Midbrain (tissue), 1 donor: ENCODE data around the gene TRIM50.
"Not testable (repeated sequence)": the region's sequence is repeated elsewhere in the genome, so short reads cannot be mapped to it uniquely, and the experiment has no call there.

Experiments used
- DNase-seq: peaks from one replicate; lab custom pipeline; 2025; lab: John Stamatoyannopoulos, UW

Gene TRIM50

DNA sequence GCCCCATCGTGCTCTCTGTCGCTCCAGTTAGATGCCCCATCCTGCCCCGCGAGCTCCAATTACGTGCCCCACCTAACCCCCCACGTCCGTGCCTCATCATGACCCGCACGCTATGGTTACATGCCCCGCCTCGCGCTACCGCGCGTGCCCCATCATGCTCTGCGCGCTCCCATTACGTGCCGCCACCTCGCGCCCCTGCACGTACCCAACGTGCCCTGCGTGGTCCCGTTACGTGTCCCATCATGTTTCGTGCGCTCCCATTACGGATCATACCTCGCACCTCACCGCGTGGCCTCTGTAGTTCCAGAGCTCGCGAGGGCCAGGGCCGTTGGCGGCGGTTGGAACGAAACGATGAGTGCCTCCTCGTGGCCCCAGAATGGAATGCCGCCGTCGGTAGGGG lies at the start of gene TRIM50, which contains the start of gene FKBP6:
TSS of gene TRIM50 (minus strand) at position 161 of the 400 bp plus-strand sequence. CDS start 3,295 bp downstream, outside the sequence.
TSS of gene FKBP6 (plus strand) at position 240 of the 400 bp plus-strand sequence. CDS start 268 bp downstream, outside the sequence.
- not testable (repeated sequence) for DNase-seq

DNA sequence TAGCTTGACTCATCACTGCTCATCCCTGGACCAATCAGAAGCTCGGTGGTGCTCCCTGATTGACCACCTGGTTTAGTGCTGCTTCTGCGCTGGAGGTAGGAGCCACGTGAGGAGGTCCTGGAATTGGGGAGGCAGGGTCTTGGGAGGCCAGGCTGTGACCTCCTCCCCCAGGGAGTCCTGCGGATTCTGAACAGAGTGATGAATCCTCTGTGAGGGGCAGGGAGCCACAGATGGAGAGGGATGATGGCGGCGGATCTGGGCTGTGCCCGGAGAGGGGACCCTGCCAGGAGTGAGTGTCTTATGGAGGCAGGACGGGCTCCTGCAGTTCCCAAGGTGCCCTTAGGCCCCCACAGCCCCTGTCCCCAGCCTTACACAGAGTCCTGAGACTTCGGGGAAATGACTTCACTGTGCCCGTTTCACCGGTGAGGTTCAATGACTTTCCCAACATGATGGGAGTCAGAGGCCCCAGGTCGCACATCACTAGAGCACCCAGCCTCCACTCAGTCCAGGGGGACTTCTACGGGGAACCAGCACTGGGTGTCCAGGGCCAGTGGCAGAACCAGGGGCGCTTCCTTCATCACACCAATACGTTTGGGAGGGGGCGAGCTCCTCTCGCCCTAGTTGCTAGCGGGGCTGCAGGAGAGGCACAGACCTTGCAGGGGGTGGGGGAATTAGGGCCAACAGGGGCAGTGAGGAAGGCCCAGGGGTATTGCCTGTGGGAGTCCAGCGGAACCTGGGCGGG lies 49.0 kb upstream of the TRIM50 start:
- DNase-seq: no peak

DNA sequence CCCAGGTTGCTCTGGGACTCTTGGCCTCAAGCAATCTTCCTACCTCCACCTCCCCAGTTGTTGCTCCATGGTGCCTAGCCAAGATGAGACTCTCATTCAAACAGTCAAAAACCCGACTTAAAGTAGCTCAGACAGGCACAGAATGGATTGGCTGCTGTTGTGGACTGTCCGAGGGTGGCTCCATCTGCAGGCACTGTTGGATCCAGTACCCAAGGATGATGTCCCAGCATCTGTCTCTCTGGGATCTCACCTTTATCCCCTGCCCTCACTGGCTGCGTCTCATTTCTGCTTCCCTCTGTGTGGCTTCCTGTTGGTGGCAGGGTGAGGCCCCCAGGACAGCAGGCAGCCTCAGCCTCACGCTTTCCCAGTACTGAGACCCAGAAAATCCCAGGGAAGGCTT lies 48.4 kb upstream of the TRIM50 start:
- not testable (repeated sequence) for DNase-seq

DNA sequence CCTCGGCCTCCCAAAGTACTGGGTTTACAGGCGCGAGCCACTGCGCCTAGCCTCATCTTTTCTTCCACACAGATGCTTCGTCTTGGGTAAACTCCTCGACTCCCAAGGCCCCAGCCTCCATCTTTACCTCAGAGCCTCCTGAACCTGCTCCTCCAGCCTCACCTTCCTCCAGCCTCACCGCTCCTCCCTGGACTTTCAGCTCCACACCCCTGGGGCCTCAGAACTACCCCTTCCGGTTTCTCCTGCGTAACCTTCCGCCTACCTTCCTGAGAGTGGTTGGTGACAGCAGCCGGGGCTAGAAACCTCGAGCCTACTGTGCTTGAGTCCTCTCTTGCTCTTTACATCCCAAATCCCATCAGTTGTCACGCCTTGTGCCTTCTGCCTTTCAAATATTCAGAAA lies 45.9 kb upstream of the TRIM50 start:
- DNase-seq: no peak

GRCh38 chr7:73369622-73370021 lies 41.7 kb upstream of the TRIM50 start:
- no peak for DNase-seq

DNA sequence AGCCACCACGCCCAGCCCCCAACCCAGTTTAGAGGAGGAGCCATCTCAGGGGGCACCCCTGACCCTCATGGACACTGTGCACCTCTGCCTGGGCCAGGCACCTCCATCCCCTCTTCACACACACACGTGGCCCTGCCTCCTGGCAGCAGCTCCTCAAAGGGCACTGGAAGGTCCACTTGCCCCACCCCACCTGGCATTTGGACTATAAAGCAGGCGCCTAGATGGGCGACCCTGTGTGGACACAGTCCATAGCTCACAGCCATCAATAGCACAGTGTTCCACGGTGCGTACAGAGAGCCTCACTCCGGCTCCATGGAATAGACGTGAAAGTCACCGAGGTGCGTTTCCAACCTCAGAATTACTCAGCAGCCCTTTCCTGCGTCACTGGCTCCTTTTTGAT lies 41.1 kb upstream of the TRIM50 start:
- no peak for DNase-seq

GRCh38 chr7:73366990-73367389 lies 39.1 kb upstream of the TRIM50 start:
- DNase-seq: no peak

DNA sequence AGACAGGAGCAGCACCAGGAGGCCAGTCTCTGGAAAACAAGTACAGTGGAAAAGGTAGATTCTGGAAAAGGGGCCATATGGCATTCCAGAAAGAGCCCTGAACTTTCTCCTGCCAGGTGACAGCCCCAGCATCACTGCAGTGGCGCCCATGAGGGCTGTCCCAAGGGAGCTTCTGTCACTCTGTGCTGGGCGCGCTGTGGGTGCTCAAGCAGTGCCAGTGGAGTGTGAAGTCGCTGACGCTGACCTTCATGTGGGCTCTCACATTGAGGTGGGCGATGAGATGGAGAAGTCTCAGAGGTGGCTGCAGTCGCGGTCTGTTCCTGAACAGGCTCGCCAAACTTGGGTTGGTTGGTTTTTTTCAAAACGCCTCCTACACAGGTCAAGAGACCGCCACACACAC lies 38.2 kb upstream of the TRIM50 start:
- DNase-seq: no peak

DNA sequence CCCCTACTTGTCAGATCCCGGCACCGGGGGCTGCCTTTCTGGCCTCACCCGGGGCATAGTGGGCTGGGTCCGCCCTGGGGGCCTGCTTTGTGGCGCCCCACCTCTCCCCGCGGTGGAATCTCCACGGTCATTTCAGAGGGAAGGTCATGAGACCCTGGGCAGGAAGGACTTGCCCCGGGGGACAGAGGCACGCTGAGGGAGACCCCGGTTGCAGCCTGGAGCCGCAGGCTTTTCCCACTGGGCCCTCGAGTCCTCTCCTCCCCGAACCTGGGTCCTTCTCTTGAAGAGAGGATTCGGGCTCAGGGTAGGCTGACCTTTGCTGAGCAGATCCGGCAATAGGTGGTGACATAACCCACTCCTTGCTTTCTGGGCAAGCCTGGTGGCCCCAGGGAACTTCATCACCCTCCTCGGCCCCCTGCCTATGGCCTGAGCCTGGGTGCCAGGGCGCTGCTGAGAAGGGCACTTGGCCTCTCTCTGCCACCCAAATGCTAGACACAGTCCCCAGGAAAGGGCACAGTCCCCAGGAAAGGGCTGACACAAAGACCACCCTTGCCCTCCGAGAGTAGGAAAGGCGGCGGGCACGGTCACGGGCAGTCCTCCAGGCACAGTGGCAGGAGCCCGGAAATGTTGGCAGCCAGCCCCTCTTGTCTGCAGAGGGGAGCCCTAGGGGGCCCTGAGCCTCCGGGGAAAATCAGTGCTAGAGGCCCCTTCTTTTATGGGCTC lies 36.3 kb upstream of the TRIM50 start:
- DNase-seq: no peak

DNA sequence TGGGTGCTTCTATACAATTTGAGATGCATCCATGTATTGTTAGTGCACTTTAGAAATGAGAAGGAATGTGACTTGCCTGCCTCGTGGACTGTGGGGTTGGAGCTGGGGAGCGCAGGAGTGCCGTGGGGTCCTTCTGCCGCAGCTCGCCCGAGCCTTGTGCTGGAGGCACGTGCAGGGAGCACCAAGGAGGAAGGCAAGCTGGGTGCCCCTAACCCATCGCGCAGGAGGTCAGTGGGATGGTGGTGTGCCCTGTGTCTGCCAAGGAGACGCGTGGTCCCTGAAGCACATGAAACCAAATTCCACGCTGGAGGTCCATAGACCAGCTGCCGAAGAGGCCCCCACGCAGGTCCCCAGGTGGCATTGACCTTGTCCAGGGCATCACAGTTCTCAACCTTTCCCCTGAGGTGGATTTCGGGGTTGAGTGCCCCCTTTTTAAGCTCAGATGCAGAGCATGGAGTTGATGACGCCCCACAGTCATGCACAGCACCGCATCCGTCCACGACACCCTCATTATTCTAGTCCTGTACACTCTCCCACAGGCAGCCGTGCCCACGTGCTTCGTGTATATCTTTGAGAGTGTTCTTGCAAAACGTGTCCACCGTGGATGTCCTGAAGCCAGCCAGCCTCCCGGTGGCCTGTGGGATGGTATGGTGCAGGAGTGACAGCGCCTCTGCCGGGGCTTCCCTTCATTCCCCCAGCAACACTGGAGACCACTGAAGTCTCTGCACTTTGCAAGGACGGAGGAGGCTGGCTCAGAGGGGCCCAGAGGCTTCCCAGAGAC lies 35.5 kb upstream of the TRIM50 start:
- DNase-seq: no peak

GRCh38 chr7:73360590-73360989 lies 32.7 kb upstream of the TRIM50 start:
- not testable (repeated sequence) for DNase-seq

GRCh38 chr7:73359746-73360375 lies 32.0 kb upstream of the TRIM50 start:
- no peak for DNase-seq

DNA sequence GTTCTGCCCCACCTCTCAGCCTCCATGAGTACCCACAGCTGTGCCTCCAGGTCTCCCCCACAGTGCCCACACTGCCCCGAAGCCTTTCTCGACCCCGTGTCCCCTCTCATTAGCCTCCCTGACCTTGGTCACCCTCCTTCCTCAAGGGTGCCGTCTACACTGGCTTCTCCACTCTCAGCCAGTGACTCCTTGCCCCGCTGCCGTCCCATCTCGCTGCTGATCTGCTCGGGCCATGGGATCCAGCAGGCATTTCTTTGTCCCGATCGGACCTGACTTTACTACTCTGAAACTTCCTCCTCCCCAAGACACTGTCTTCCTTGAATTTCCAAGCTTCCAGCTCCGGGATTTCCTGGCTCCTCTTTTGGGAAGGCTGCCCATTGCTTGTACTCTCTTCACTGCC lies 31.4 kb upstream of the TRIM50 start:
- no peak for DNase-seq

- no peak for DNase-seq
Measured at GRCh38 chr7:73358590-73359275, 30.9 kb upstream of the TRIM50 start.

- no peak for DNase-seq
Measured at GRCh38 chr7:73356159-73356558, 28.3 kb upstream of the TRIM50 start.

DNA sequence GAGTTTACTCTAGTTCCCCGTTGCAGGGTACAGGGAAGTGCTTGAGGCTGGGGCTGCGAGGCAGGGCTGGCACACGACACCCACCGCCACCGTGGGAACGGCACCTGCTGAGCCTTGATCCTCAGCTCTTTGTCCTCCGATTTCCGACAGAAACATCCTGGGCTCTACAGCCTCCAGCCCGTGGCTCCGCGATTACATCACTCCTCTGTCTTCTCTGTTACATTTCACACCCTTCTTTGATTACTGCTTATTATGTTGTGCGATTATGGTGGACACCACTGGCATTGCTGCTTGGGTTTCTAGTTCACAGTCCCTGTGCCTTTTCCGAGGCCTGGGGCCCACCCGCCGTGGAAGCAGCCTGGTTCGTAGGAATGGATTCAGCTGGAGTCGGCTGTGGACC lies 26.9 kb upstream of the TRIM50 start:
- DNase-seq: no peak

- DNase-seq: no peak
Measured at GRCh38 chr7:73354196-73354595, 26.3 kb upstream of the TRIM50 start.

DNA sequence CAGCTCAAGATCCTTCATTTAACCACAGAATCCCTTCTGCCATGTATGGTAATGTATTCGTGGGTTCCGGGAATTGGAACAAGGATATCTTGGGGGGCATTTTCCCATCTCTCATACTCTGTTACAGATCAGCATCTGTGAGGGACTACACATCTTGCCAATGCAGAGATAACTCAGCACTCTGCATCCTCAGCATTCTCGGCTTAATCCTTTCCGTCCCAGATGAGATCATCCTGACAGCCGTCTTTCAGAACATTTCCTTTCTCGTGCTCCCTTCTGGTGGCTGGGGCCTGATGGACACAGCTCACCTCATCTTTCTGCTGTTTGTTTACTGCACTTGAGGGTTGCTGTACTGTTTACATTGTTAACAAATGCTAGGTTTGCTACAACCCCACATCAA lies 25.4 kb upstream of the TRIM50 start:
- no peak for DNase-seq

DNA sequence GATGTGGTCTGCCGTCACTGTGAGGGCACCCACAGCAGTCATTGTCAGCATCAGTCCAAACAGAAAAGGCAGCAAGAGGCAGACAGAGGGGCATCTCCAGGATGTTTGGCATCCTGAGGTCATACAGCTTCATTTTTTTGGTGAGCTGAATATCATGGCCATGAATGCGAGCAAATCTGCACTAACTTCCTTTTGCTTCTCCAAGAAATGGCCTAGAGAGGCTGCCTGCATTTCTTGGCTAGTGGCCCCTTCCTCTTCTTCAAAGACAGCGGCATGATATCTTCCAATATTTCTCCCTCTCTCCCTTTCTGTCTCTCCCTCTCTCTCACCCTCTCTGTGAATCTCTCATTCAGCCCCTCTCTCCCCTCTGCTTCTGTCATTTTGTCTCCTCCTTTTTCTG lies 24.9 kb upstream of the TRIM50 start:
- no peak for DNase-seq

- DNase-seq: no peak
Measured at GRCh38 chr7:73351447-73352167, 23.7 kb upstream of the TRIM50 start.
